ENCODE measurements around the gene ZNF593. TPM values are rescaled to one million over a fixed set of nuclear protein-coding genes. Genes with fewer than 3 reads are reported as not detected.
A peak's percentile ranks its signal among the peaks of the same experiment; 100 is the strongest.

The ZNF593 gene
- total RNA-seq, 1 donor from 2014 or later, result 3.3 TPM

GRCh38 chr1:26177182-26177684, 7.5 kb downstream of the ZNF593 start, which contains the start of gene CNKSR1:
Gene CNKSR1, plus strand, starts transcription at chr1:26177491. Its CDS starts 57 bp downstream, at chr1:26177548.
- peak within 1 kb of the TSS; percentile 77 for H3K4me2 ChIP-seq
- no peaks in the 10 kb centered on the region for H3K27me3 ChIP-seq
- H3K27ac ChIP-seq, result no peak within 1 kb of the TSS
- no peaks in the 10 kb centered on the region for H3K9me3 ChIP-seq (ENCODE audit: low read depth)
- TF ChIP-seq EZH2 (IDR thresholded peaks at IDR 0.05) (no peak), EZH2phosphoT487 (IDR thresholded peaks at IDR 0.05) (no peak), CTCF (IDR thresholded peaks at IDR 0.05) (peak; percentile 48)
- H3K36me3 Mint-ChIP-seq, result peaks cover 2% of the 10 kb centered on the region
- DNase-seq (ENCODE audit: low spot score), result peak; percentile 84
- peaks cover 13% of the 10 kb centered on the region for H3F3A ChIP-seq (ENCODE audit: low read depth)
- H3K27ac Mint-ChIP-seq, result peak within 1 kb of the TSS; percentile 39
- H4K20me1 ChIP-seq (ENCODE audit: low read depth), result no peaks in the 10 kb centered on the region
- no peak within 1 kb of the TSS for H3K4me3 Mint-ChIP-seq
- no peaks in the 10 kb centered on the region for H3K79me2 ChIP-seq (ENCODE audit: low read depth)
- no peaks in the 10 kb centered on the region for H3K4me1 ChIP-seq
- peak within 1 kb of the TSS; percentile 49 for H3K4me3 ChIP-seq
- no peak within 1 kb of the TSS for H3K9ac ChIP-seq
- H3K4me1 Mint-ChIP-seq, result peaks cover 13% of the 10 kb centered on the region
- peaks cover 2% of the 10 kb centered on the region for H3K27me3 Mint-ChIP-seq (ENCODE audit: insufficient read depth, low read depth)
- H3K9me3 Mint-ChIP-seq, result no peaks in the 10 kb centered on the region
- H2AFZ ChIP-seq (replicated peaks), result peak within 1 kb of the TSS; percentile 87
- no peaks in the 10 kb centered on the region for H3K36me3 ChIP-seq

- no peak for DNase-seq (ENCODE audit: low spot score)
- Histone ChIP-seq H4K20me1 (ENCODE audit: low read depth) (no peaks in the 10 kb centered on the region), H3K79me2 (ENCODE audit: low read depth) (no peaks in the 10 kb centered on the region), H3F3A (ENCODE audit: low read depth) (peaks cover 9% of the 10 kb centered on the region), H2AFZ (replicated peaks) (no peak overlapping the region), H3K4me2 (no peak overlapping the region), H3K27me3 (no peaks in the 10 kb centered on the region), H3K9me3 (ENCODE audit: low read depth) (no peaks in the 10 kb centered on the region), H3K27ac (no peak overlapping the region), H3K9ac (no peak overlapping the region), H3K4me1 (no peaks in the 10 kb centered on the region), H3K36me3 (no peaks in the 10 kb centered on the region), H3K4me3 (no peak overlapping the region)
- no peak for TF ChIP-seq EZH2 (IDR thresholded peaks at IDR 0.05)
- no peak for TF ChIP-seq CTCF (IDR thresholded peaks at IDR 0.05)
- no peak for TF ChIP-seq EZH2phosphoT487 (IDR thresholded peaks at IDR 0.05)
- Mint-ChIP-seq H3K4me3 (no peak overlapping the region), H3K9me3 (no peaks in the 10 kb centered on the region), H3K36me3 (peaks cover 2% of the 10 kb centered on the region), H3K27me3 (ENCODE audit: insufficient read depth, low read depth) (peaks cover 2% of the 10 kb centered on the region), H3K27ac (no peak overlapping the region), H3K4me1 (peaks cover 13% of the 10 kb centered on the region)
Observed at GRCh38 chr1:26180010-26180506, 10.3 kb downstream of the ZNF593 start.

GRCh38 chr1:26181586-26182382, 12.1 kb downstream of the ZNF593 start:
- Mint-ChIP-seq H3K27ac (peak overlapping the region; percentile 39), H3K4me1 (peaks cover 13% of the 10 kb centered on the region), H3K36me3 (peaks cover 2% of the 10 kb centered on the region), H3K27me3 (ENCODE audit: insufficient read depth, low read depth) (peaks cover 7% of the 10 kb centered on the region), H3K9me3 (no peaks in the 10 kb centered on the region), H3K4me3 (peak overlapping the region; percentile 30)
- Histone ChIP-seq H3K9ac (no peak overlapping the region), H3K36me3 (no peaks in the 10 kb centered on the region), H3F3A (ENCODE audit: low read depth) (peaks cover 7% of the 10 kb centered on the region), H3K4me3 (no peak overlapping the region), H3K4me2 (no peak overlapping the region), H3K4me1 (no peaks in the 10 kb centered on the region), H3K9me3 (ENCODE audit: low read depth) (no peaks in the 10 kb centered on the region), H3K79me2 (ENCODE audit: low read depth) (no peaks in the 10 kb centered on the region), H3K27ac (no peak overlapping the region), H3K27me3 (no peaks in the 10 kb centered on the region), H4K20me1 (ENCODE audit: low read depth) (no peaks in the 10 kb centered on the region), H2AFZ (replicated peaks) (no peak overlapping the region)
- no peak for TF ChIP-seq CTCF (IDR thresholded peaks at IDR 0.05)
- no peak for TF ChIP-seq EZH2 (IDR thresholded peaks at IDR 0.05)
- TF ChIP-seq EZH2phosphoT487 (IDR thresholded peaks at IDR 0.05), result no peak
- no peak for DNase-seq (ENCODE audit: low spot score)
